Stimulated activated memory B cell treated with anti-CD40 and anti-IgM and Interleukin-4, amounts not matched to agents 10 μg/mL and 1 μg/mL and 100 μg/mL, for 72 hours (primary cell): Measurements from ENCODE around the gene TAF8.

Experiments used
- ATAC-seq: fragments of 150-1000 bp; cut with Tn5 transposase; 2 replicates; pipeline ENCODE4 v1.10.0; 2021
- H3K27ac Mint-ChIP-seq: one replicate; pipeline ENCODE4 v1.8.0; 2022; ENCODE audit warnings: mild to moderate bottlenecking, mixed read lengths
- H3K27me3 Mint-ChIP-seq: one replicate; pipeline ENCODE4 v1.8.0; 2022; ENCODE audit warnings: mixed read lengths
- H3K36me3 Mint-ChIP-seq: one replicate; pipeline ENCODE4 v1.8.0; 2022; ENCODE audit warnings: mixed read lengths
- H3K4me1 Mint-ChIP-seq: one replicate; pipeline ENCODE4 v1.8.0; 2022; ENCODE audit warnings: mixed read lengths
- H3K4me3 Mint-ChIP-seq: one replicate; pipeline ENCODE4 v1.8.0; 2022; ENCODE audit warnings: mild to moderate bottlenecking, moderate library complexity, mixed read lengths
- H3K9me3 Mint-ChIP-seq: one replicate; pipeline ENCODE4 v1.8.0; 2022; ENCODE audit warnings: mixed read lengths

Gene TAF8

GRCh38 chr6:42068872-42069522, 18.7 kb downstream of the TAF8 start:
- Mint-ChIP-seq H3K27me3 (no peaks in the 10 kb centered on the region), H3K4me3 (no peak overlapping the region), H3K9me3 (no peaks in the 10 kb centered on the region), H3K4me1 (no peaks in the 10 kb centered on the region), H3K36me3 (peaks cover 20% of the 10 kb centered on the region), H3K27ac (no peak overlapping the region)
- ATAC-seq = no peak

GRCh38 chr6:42071881-42072583, 21.7 kb downstream of the TAF8 start:
- ATAC-seq = no peak
- Mint-ChIP-seq H3K27ac (no peak overlapping the region), H3K4me1 (no peaks in the 10 kb centered on the region), H3K9me3 (no peaks in the 10 kb centered on the region), H3K27me3 (no peaks in the 10 kb centered on the region), H3K4me3 (no peak overlapping the region), H3K36me3 (peaks cover 24% of the 10 kb centered on the region)

- Mint-ChIP-seq H3K27ac (no peak overlapping the region), H3K36me3 (peaks cover 36% of the 10 kb centered on the region), H3K4me1 (no peaks in the 10 kb centered on the region), H3K27me3 (no peaks in the 10 kb centered on the region), H3K4me3 (no peak overlapping the region), H3K9me3 (no peaks in the 10 kb centered on the region)
- no peak for ATAC-seq
Observed at GRCh38 chr6:42073287-42073686, 23.0 kb downstream of the TAF8 start.

GRCh38 chr6:42075159-42075838, 25.0 kb downstream of the TAF8 start:
- Mint-ChIP-seq H3K27me3 (no peaks in the 10 kb centered on the region), H3K36me3 (peaks cover 54% of the 10 kb centered on the region), H3K27ac (no peak overlapping the region), H3K4me3 (no peak overlapping the region), H3K4me1 (no peaks in the 10 kb centered on the region), H3K9me3 (no peaks in the 10 kb centered on the region)
- no peak for ATAC-seq

GRCh38 chr6:42078386-42078785, 28.1 kb downstream of the TAF8 start:
- Mint-ChIP-seq H3K27ac (no peak overlapping the region), H3K4me1 (peaks cover 8% of the 10 kb centered on the region), H3K4me3 (no peak overlapping the region), H3K9me3 (no peaks in the 10 kb centered on the region), H3K27me3 (no peaks in the 10 kb centered on the region), H3K36me3 (peaks cover 68% of the 10 kb centered on the region)
- no peak for ATAC-seq

- Mint-ChIP-seq H3K4me3 (no peak overlapping the region), H3K27me3 (no peaks in the 10 kb centered on the region), H3K4me1 (peaks cover 8% of the 10 kb centered on the region), H3K9me3 (no peaks in the 10 kb centered on the region), H3K36me3 (peaks cover 62% of the 10 kb centered on the region), H3K27ac (no peak overlapping the region)
- ATAC-seq = no peak
Observed at GRCh38 chr6:42079941-42080464, 29.7 kb downstream of the TAF8 start.

- peaks cover 8% of the 10 kb centered on the region for H3K4me1 Mint-ChIP-seq
- H3K27me3 Mint-ChIP-seq = no peaks in the 10 kb centered on the region
- H3K27ac Mint-ChIP-seq = no peak overlapping the region
- H3K36me3 Mint-ChIP-seq = peaks cover 43% of the 10 kb centered on the region
- no peak overlapping the region for H3K4me3 Mint-ChIP-seq
- no peaks in the 10 kb centered on the region for H3K9me3 Mint-ChIP-seq
- ATAC-seq = no peak
Observed at GRCh38 chr6:42083530-42083929, 33.2 kb downstream of the TAF8 start.

- ATAC-seq = no peak
- no peak overlapping the region for H3K4me3 Mint-ChIP-seq
- peaks cover 32% of the 10 kb centered on the region for H3K36me3 Mint-ChIP-seq
- no peaks in the 10 kb centered on the region for H3K27me3 Mint-ChIP-seq
- peaks cover 8% of the 10 kb centered on the region for H3K4me1 Mint-ChIP-seq
- no peaks in the 10 kb centered on the region for H3K9me3 Mint-ChIP-seq
- H3K27ac Mint-ChIP-seq = no peak overlapping the region
Observed at GRCh38 chr6:42084889-42085288, 34.6 kb downstream of the TAF8 start.

GRCh38 chr6:42086046-42087035, 36.0 kb downstream of the TAF8 start:
- no peak overlapping the region for H3K4me3 Mint-ChIP-seq
- peaks cover 19% of the 10 kb centered on the region for H3K36me3 Mint-ChIP-seq
- H3K9me3 Mint-ChIP-seq = no peaks in the 10 kb centered on the region
- peaks cover 8% of the 10 kb centered on the region for H3K4me1 Mint-ChIP-seq
- ATAC-seq = no peak
- no peaks in the 10 kb centered on the region for H3K27me3 Mint-ChIP-seq
- H3K27ac Mint-ChIP-seq = no peak overlapping the region

- no peak for ATAC-seq
- Mint-ChIP-seq H3K27ac (no peak overlapping the region), H3K27me3 (no peaks in the 10 kb centered on the region), H3K9me3 (no peaks in the 10 kb centered on the region), H3K36me3 (peaks cover 10% of the 10 kb centered on the region), H3K4me3 (no peak overlapping the region), H3K4me1 (no peaks in the 10 kb centered on the region)
Observed at GRCh38 chr6:42088101-42088591, 37.8 kb downstream of the TAF8 start.

- Mint-ChIP-seq H3K9me3 (no peaks in the 10 kb centered on the region), H3K27me3 (no peaks in the 10 kb centered on the region), H3K36me3 (peaks cover 4% of the 10 kb centered on the region), H3K4me3 (no peak overlapping the region), H3K27ac (no peak overlapping the region), H3K4me1 (no peaks in the 10 kb centered on the region)
- no peak for ATAC-seq
Observed at GRCh38 chr6:42090819-42091717, 40.7 kb downstream of the TAF8 start.

GRCh38 chr6:42091718-42092023, 41.3 kb downstream of the TAF8 start:
- Mint-ChIP-seq H3K27me3 (no peaks in the 10 kb centered on the region), H3K4me1 (no peaks in the 10 kb centered on the region), H3K27ac (no peak overlapping the region), H3K9me3 (no peaks in the 10 kb centered on the region), H3K36me3 (peaks cover 4% of the 10 kb centered on the region), H3K4me3 (no peak overlapping the region)
- ATAC-seq = no peak

- H3K27ac Mint-ChIP-seq = no peak overlapping the region
- H3K4me3 Mint-ChIP-seq = no peak overlapping the region
- H3K9me3 Mint-ChIP-seq = no peaks in the 10 kb centered on the region
Observed at GRCh38 chr6:42093582-42094329, 43.4 kb downstream of the TAF8 start.

More at GRCh38 chr6:42093582-42094329, 43.4 kb downstream of the TAF8 start:
- no peak for ATAC-seq
- Mint-ChIP-seq H3K27me3 (no peaks in the 10 kb centered on the region), H3K4me1 (no peaks in the 10 kb centered on the region), H3K36me3 (peaks cover 4% of the 10 kb centered on the region)
